ENCODE data around the gene SMURF2.

- no peak; the same call in 1 of the 2 replicates for TF ChIP-seq ESRRG (CRISPR knock-in tag; IDR thresholded peaks at IDR 0.05)
- TF ChIP-seq CREB5 (CRISPR knock-in tag; IDR thresholded peaks at IDR 0.05; ENCODE audit: low read depth), result no peak
- no peak for TF ChIP-seq ZFP30 (CRISPR knock-in tag; IDR thresholded peaks at IDR 0.05)
- no peak for TF ChIP-seq ARNTL (CRISPR knock-in tag; IDR thresholded peaks at IDR 0.05; ENCODE audit: borderline replicate concordance, low read depth)
- peak; percentile 21; the same call in 1 of the 2 replicates for TF ChIP-seq ZFP3 (CRISPR knock-in tag; IDR thresholded peaks at IDR 0.05)
- TF ChIP-seq PATZ1 (CRISPR knock-in tag; IDR thresholded peaks at IDR 0.05; ENCODE audit: borderline replicate concordance), result no peak; the same call in 1 of the 2 replicates
- no peak; the same call in none of the 2 replicates for TF ChIP-seq RARB (CRISPR knock-in tag; IDR thresholded peaks at IDR 0.05)
Observed at GRCh38 chr17:64497565-64498035, 164.5 kb downstream of the SMURF2 start.
